IPS DF 4.7 (cell line): ENCODE data around the gene FOSL2.

Experiments used
- DNase-seq: peaks from one replicate; pipeline ENCODE4 v3.0.0-alpha.2; 2013; ENCODE audit warnings: low spot score; ENCODE audit errors: extremely low read depth

Gene FOSL2

GRCh38 chr2:28374331-28374730 is 18.3 kb upstream of the FOSL2 start:
- DNase-seq = no peak

- no peak for DNase-seq
Observed at GRCh38 chr2:28375236-28375635, 17.4 kb upstream of the FOSL2 start.

- no peak for DNase-seq
Observed at GRCh38 chr2:28375742-28376631, 16.7 kb upstream of the FOSL2 start.

GRCh38 chr2:28377195-28377816 is 15.4 kb upstream of the FOSL2 start:
- DNase-seq = no peak

- DNase-seq = no peak
Observed at GRCh38 chr2:28377984-28378678, 14.5 kb upstream of the FOSL2 start.

GRCh38 chr2:28378679-28379584 is 13.7 kb upstream of the FOSL2 start:
- DNase-seq = no peak

GRCh38 chr2:28380219-28380618 is 12.4 kb upstream of the FOSL2 start:
- no peak for DNase-seq

GRCh38 chr2:28381225-28382180 is 11.2 kb upstream of the FOSL2 start:
- no peak for DNase-seq

GRCh38 chr2:28382755-28383154 is 9.9 kb upstream of the FOSL2 start:
- no peak for DNase-seq

GRCh38 chr2:28387082-28387960 is 5.3 kb upstream of the FOSL2 start:
- DNase-seq = no peak

- DNase-seq = no peak
Observed at GRCh38 chr2:28389399-28390240, 3.0 kb upstream of the FOSL2 start.

- DNase-seq = no peak
Observed at GRCh38 chr2:28390241-28390745, 2.4 kb upstream of the FOSL2 start.

GRCh38 chr2:28390746-28391563 is 1.7 kb upstream of the FOSL2 start:
- no peak for DNase-seq

- DNase-seq = no peak
Observed at GRCh38 chr2:28391564-28392296, 928 bp upstream of the FOSL2 start.

GRCh38 chr2:28393114-28393836 is 617 bp downstream of the FOSL2 start:
- no peak for DNase-seq
